ENCODE results near the gene SLCO1B1.

GRCh38 chr12:21129351-21129750, 1.6 kb upstream of the SLCO1B1 start:
- TF ChIP-seq CTCF (IDR thresholded peaks at IDR 0.05) (no peak), REST (IDR thresholded peaks at IDR 0.05; ENCODE audit: insufficient read depth in 1 of 2, low read depth in 2 of 2, low read length in 1 of 2) (no peak), SIN3A (IDR thresholded peaks at IDR 0.05; ENCODE audit: borderline replicate concordance, insufficient read depth, low read depth, low read length) (no peak), TCF7L2 (IDR thresholded peaks at IDR 0.05; ENCODE audit: low read depth, low read length) (no peak), POLR2AphosphoS5 (IDR thresholded peaks at IDR 0.05; ENCODE audit: low read depth, low read length) (no peak)
